Measurements from ENCODE around the gene ZNF283.
"Not testable (repeated sequence)": the region's sequence is repeated elsewhere in the genome, so short reads cannot be mapped to it uniquely, and the experiment has no call there.

DNA sequence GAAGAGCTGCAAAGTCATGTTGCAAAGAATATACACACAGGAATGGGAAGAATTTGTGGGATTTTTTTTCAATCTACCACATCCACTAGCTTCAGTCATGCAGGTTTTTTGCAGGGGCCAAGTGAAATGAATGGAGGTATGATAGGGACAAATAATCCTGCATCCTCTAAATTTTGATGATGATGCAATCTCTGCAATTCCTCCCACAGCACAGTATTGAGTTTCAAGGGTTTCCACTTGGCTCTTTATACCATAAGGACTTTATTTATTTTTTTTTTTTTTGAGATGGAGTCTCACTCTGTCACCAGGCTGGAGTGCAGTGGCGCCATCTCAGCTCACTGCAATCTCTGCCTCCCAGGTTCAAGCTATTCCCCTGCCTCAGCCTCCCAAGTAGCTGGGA lies 9.7 kb upstream of the ZNF283 start:
- TF ChIP-seq, protein P1, sequence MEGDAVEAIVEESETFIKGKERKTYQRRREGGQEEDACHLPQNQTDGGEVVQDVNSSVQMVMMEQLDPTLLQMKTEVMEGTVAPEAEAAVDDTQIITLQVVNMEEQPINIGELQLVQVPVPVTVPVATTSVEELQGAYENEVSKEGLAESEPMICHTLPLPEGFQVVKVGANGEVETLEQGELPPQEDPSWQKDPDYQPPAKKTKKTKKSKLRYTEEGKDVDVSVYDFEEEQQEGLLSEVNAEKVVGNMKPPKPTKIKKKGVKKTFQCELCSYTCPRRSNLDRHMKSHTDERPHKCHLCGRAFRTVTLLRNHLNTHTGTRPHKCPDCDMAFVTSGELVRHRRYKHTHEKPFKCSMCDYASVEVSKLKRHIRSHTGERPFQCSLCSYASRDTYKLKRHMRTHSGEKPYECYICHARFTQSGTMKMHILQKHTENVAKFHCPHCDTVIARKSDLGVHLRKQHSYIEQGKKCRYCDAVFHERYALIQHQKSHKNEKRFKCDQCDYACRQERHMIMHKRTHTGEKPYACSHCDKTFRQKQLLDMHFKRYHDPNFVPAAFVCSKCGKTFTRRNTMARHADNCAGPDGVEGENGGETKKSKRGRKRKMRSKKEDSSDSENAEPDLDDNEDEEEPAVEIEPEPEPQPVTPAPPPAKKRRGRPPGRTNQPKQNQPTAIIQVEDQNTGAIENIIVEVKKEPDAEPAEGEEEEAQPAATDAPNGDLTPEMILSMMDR (IDR thresholded peaks at IDR 0.05): not testable (repeated sequence)
- not testable (repeated sequence) for TF ChIP-seq POLR2A (IDR thresholded peaks at IDR 0.05)
